Heart left ventricle (tissue), 16 donors: ENCODE results near the gene CCIN. TPM values are rescaled to one million over a fixed set of nuclear protein-coding genes. Genes with fewer than 3 reads are reported as not detected.
A peak's percentile ranks its signal among the peaks of the same experiment; 100 is the strongest.

Source experiments
- ATAC-seq, 4 donors: fragments of 200-7000 bp; cut with Tn5 transposase; one replicate each; pipeline ENCODE4 v1.9.1; 2020 to 2022; ENCODE audit warnings: moderate library complexity in 4 of 4, mild to moderate bottlenecking in 3 of 4, moderate number of reproducible peaks in 1 of 4
- DNase-seq, 5 donors: peaks; one replicate each; pipeline ENCODE4 v3.0.0-alpha.2; 2020
- H3K27ac ChIP-seq, 12 donors: fragments of 200-600 bp; sonication (generic) in 4 of 12; one replicate each; pipeline versions ENCODE4 v1.5.0 to v1.8.0; 2016 to 2022; ENCODE audit warnings: mild to moderate bottlenecking in 2 of 12
- H3K27me3 ChIP-seq, 9 donors: fragments of 200-600 bp; sonication (generic) in 2 of 9; one replicate each; pipeline versions ENCODE4 v1.5.1 to v1.8.0; 2016 to 2022; ENCODE audit warnings: mild to moderate bottlenecking in 3 of 9
- H3K36me3 ChIP-seq, 9 donors: fragments of 200-600 bp; sonication (generic) in 2 of 9; one replicate each; pipeline versions ENCODE4 v1.5.0 to v1.8.0; 2018 to 2022; ENCODE audit warnings: mild to moderate bottlenecking in 2 of 9
- H3K4me1 ChIP-seq, 12 donors: fragments of 200-600 bp; sonication (generic) in 4 of 12; one replicate each; pipeline versions ENCODE4 v1.5.0 to v1.8.0; 2016 to 2022; ENCODE audit warnings: mild to moderate bottlenecking in 3 of 12
- H3K4me3 ChIP-seq, 12 donors: fragments of 200-600 bp; sonication (generic) in 4 of 12; one replicate each; pipeline versions ENCODE4 v1.5.0 to v1.8.0; 2017 to 2022; ENCODE audit warnings: mild to moderate bottlenecking in 9 of 12, moderate library complexity in 4 of 12
- H3K9me3 ChIP-seq, 12 donors: fragments of 200-600 bp; sonication (generic) in 4 of 12; one replicate each; pipeline versions ENCODE4 v1.5.0 to v1.8.0; 2016 to 2022; ENCODE audit warnings: mild to moderate bottlenecking in 1 of 12
- CTCF ChIP-seq, 12 donors: fragments of 200-600 bp; sonication (generic) in 4 of 12; IDR thresholded peaks; one replicate each; pipeline versions ENCODE4 v1.5.0 to v1.8.0; 2018 to 2022; ENCODE audit warnings: antibody characterized with exemption in 12 of 12, mild to moderate bottlenecking in 5 of 12
- POLR2A ChIP-seq, 2 donors: fragments of 450-650 bp; IDR thresholded peaks; one replicate each; pipeline ENCODE4 v1.6.1; 2017; ENCODE audit warnings: antibody characterized with exemption in 2 of 2, mild to moderate bottlenecking in 2 of 2, moderate library complexity in 2 of 2
- WGBS, 4 donors: extraction: QIAGEN DNeasy Blood & Tissue Kit in 2 of 4; methylation state at CpG; one replicate each; pipeline versions ENCODE4 v1.1.5 to v1.1.7; 2013 to 2018; 5-methylcytosine and 5-hydroxymethylcytosine counted together
- intact Hi-C, 10 donors: fragments of 100-400 bp; cut with DNase I; formaldehyde crosslinking; loops; one replicate each; pipeline versions ENCODE4 v1.11.1 to v1.14.2; 2022
- polyA plus RNA-seq, 2 donors: library from polyadenylated mRNA; stranded (reverse); fragments of 200-250 nt; gene quantifications; one replicate each; pipeline ENCODE4 v1.2.3, GENCODE V29; 2013
- total RNA-seq, 9 donors: library from RNA; depleted of rRNA in 2 of 9; stranded (reverse); fragments of >200 nt in 2 of 9; fragmentation: NEBNext Ultra II Directional in 3 of 9; extraction: Animal tissue kit (Norgen Biotek cat#: 25700) in 3 of 9; gene quantifications; one replicate each; pipeline versions ENCODE4 v1.1.0 to v1.2.4, GENCODE V29; 2016 to 2023
- donor health status: ischemic (EF 13 %, LVEDD 7.1; RV severe dilation, severe dysfunction).
- donor health status: healthy with polysubstance abuse.
- donor health status: DM: no; HTN: yes; CAD: no.
- donor health status: DM: no; HTN: no; CAD: no.
- donor health status: ischemic (EF 25% LVEDD 6.9; RV normal size, moderate dysfunction).
- donor health status: ischemic (EF 25% LVEDD 5.7; RV mildly dilated, moderate dysfunction).
- donor health status: healthy.
- donor health status: DM: yes; HTN: yes; CAD: no.
- donor health status: ischemic (EF 35%, LVEDD 5.7; RV mildly dilated, moderate dysfunction).
- donor health status: nonischemic (EF 11% LVEDD 7.7; RV severe dilation, severe dysfunction).
- donor health status: DM: yes; HTN: yes; CAD: no.
- donor health status: PGD.
- donor health status: ischemic (EF 29% LVEDD 5.4; RV normal size, mild dysfunction).
- donor health status: nonischemic (EF 23%, LVEDD 6.1; RV moderate dilation, normal function).

CCIN gene
- total and polyA plus RNA-seq, 11 donors, result 0.09 to 0.25 (median 0.16) TPM; not detected in 6

DNA sequence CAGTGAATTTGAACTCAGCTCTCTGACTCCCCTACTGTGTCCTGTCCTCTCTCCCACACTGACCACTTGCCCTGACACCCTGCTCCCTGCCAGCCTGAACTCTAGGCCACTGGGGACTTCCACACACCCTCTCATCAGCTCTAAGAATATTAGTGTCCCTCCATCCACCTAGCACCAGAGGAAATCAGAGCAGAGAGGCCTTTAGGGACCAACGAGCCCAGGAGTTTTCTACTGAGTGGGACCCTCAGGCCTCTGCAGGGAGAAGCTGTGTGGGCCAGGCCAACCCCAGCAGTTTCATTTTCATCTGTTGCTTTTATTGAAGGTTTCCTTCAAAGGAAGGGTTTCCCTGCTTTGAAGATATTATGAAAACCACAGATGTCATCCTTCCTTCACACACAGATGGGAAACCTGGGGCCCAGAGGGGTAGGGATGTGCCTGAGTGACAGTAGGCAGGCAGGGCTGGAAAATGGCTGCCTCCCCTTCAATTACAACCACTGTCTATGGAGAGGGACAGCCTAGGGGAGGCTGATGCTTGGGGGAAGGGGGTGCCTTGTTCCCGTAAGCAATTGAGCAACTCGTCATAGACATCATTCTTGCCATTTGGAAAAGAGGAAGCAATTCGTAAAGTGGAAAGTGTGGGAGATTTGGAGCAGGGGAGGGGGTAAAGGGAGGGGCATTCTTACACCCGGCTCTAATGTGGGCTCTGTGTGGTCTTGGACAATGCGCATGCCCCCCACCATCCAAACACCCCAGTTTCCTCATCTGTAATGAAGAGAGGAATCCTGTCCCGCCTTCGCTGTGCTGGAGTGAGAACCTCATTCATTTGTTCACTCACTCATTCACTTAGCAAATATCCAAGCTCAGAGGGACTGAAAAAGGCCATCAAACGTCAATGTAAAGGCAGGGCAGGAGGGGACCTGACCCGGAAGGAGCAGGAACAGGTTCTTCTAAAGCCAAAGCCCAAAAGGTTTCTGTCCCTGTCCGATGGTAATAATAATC, 28.8 kb upstream of the CCIN start:
- ATAC-seq, result no peak
- peaks cover 0 to 93% (median 28%) of the 10 kb centered on the region in 12 donors for H3K4me1 ChIP-seq
- intact Hi-C loops, result loop anchor here in 1 of 10 donors (2.0 kb wide), 1 partner anchor 44 kb away; no protein-coding TSS in a partner anchor
- 86 to 89% (median 88%) methylated on average over 11 of the region's 11 CpGs for WGBS, 4 donors
- H3K9me3 ChIP-seq, result no peaks in the 10 kb centered on the region
- no peak for TF ChIP-seq CTCF (IDR thresholded peaks at IDR 0.05)
- TF ChIP-seq POLR2A (IDR thresholded peaks at IDR 0.05), result no peak
- H3K27ac ChIP-seq, result peak overlapping the region in 4 of 12 donors; percentile 12 to 96 (median 62)
- DNase-seq, result no peak
- peaks cover 0 to 4% (median 0%) of the 10 kb centered on the region in 9 donors for H3K36me3 ChIP-seq
- peaks cover 0 to 19% (median 0%) of the 10 kb centered on the region in 9 donors for H3K27me3 ChIP-seq
- no peak overlapping the region for H3K4me3 ChIP-seq

DNA sequence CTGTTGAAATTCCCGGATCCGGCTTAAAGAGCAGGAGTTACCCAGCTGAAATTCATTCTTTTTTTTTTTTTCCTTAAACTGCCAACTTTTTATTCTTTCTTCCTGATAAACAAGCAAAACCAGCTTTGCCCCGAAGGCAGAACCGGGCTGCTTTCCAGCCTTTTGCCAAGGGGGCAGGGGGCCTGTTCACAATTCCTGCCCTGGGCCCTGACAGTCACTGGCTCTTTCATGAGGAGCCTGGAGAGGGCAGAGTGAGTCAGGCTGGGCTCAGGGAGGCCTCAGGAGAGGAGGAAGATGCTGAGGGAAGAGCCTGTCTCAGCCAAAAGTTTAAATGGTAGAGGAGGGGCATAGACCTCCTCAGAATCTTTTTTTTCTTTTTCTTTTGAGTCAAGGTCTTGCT, 27.9 kb upstream of the CCIN start:
- peak overlapping the region in 3 of 12 donors; percentile 3 to 96 (median 89) for H3K27ac ChIP-seq
- peaks cover 0 to 16% (median 0%) of the 10 kb centered on the region in 9 donors for H3K27me3 ChIP-seq
- H3K4me3 ChIP-seq, result peak overlapping the region in 1 of 12 donors; percentile 5
- intact Hi-C loops, result loop anchor here in 1 of 10 donors (2.0 kb wide), 1 partner anchor 44 kb away; no protein-coding TSS in a partner anchor
- TF ChIP-seq POLR2A (IDR thresholded peaks at IDR 0.05) (no peak), CTCF (IDR thresholded peaks at IDR 0.05) (peak in 6 of 12 donors; percentile 10 to 27 (median 17))
- H3K4me1 ChIP-seq, result peaks cover 0 to 94% (median 26%) of the 10 kb centered on the region in 12 donors
- WGBS, 4 donors, result 79 to 86% (median 81%) methylated on average over 4 of the region's 4 CpGs
- ATAC-seq, result no peak
- H3K9me3 ChIP-seq, result peaks cover 0 to 6% (median 0%) of the 10 kb centered on the region in 12 donors
- DNase-seq, result no peak
- peaks cover 0 to 10% (median 0%) of the 10 kb centered on the region in 9 donors for H3K36me3 ChIP-seq

- 93 to 96% (median 94%) methylated on average over 7 of the region's 7 CpGs for WGBS, 4 donors
- ATAC-seq, result no peak
- H3K27ac ChIP-seq, result peak overlapping the region in 2 of 12 donors; percentile 89 to 96
- TF ChIP-seq POLR2A (IDR thresholded peaks at IDR 0.05) (no peak), CTCF (IDR thresholded peaks at IDR 0.05) (no peak)
- H3K4me3 ChIP-seq, result peak overlapping the region in 1 of 12 donors; percentile 5
- no peak for DNase-seq
- intact Hi-C loops, result loop anchor here in 1 of 10 donors (2.0 kb wide), 1 partner anchor 43 kb away; no protein-coding TSS in a partner anchor
- H3K27me3 ChIP-seq, result peaks cover 0 to 11% (median 0%) of the 10 kb centered on the region in 9 donors
- H3K36me3 ChIP-seq, result peaks cover 0 to 10% (median 0%) of the 10 kb centered on the region in 9 donors
- peaks cover 0 to 6% (median 0%) of the 10 kb centered on the region in 12 donors for H3K9me3 ChIP-seq
- H3K4me1 ChIP-seq, result peaks cover 0 to 98% (median 24%) of the 10 kb centered on the region in 12 donors
Measured at GRCh38 chr9:36141761-36142160, 27.4 kb upstream of the CCIN start.
